ENCODE results near the gene FAM3A.
A peak's percentile ranks its signal among the peaks of the same experiment; 100 is the strongest.

DNA sequence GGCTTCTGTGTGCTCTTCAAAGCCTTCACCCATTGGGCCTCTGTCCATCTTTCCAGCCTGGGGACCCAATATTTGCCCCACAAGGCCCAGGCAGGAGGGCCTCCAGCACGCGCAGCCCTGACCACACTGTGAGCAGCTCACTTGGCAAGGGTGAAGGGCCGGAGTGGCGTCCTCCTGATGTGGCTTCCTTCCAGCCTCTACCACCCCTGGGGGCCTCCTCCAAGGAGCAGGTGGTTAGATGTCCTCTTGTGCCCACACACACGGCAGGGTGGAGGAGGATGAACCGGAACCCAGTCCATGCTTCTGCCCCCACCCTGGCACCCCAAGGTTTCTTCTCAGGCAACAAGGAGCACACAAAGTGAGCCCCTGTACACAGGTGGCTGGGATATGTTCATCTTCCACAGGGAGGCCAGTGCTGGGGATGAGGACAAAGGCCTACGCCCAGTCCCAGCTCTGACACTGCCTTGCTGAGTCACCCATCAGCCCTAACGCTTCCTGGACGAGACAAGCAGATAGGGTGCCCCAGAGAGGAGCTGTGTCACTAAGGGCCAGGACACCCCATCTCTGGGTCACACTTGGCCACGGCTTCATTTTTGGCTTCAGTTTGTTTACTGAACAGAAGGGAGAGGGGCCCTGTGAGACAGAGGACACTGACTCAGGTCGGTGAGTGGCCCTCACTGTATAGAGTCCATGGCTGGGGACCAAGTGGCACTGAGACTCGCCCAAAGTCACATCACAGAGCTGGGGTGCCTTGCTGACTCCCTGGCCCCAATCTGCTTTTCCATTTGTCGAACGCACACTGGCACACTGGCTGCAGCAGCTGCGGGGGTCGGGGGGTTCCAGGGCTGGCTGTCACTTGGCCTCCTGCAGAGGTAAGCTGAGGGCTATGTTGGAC, 31.5 kb downstream of the FAM3A start:
- peak in 1 of 2 donors; percentile 57 for TF ChIP-seq POLR2A (IDR thresholded peaks at IDR 0.05)
- TF ChIP-seq, protein P1, sequence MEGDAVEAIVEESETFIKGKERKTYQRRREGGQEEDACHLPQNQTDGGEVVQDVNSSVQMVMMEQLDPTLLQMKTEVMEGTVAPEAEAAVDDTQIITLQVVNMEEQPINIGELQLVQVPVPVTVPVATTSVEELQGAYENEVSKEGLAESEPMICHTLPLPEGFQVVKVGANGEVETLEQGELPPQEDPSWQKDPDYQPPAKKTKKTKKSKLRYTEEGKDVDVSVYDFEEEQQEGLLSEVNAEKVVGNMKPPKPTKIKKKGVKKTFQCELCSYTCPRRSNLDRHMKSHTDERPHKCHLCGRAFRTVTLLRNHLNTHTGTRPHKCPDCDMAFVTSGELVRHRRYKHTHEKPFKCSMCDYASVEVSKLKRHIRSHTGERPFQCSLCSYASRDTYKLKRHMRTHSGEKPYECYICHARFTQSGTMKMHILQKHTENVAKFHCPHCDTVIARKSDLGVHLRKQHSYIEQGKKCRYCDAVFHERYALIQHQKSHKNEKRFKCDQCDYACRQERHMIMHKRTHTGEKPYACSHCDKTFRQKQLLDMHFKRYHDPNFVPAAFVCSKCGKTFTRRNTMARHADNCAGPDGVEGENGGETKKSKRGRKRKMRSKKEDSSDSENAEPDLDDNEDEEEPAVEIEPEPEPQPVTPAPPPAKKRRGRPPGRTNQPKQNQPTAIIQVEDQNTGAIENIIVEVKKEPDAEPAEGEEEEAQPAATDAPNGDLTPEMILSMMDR (IDR thresholded peaks at IDR 0.05): no peak
